ENCODE data around the gene TXNRD1.

GRCh38 chr12:104190641-104191176, 24.9 kb upstream of the TXNRD1 start:
- TF ChIP-seq CTCF (IDR thresholded peaks at IDR 0.05) (no peak), POLR2AphosphoS5 (IDR thresholded peaks at IDR 0.05) (no peak), POLR2A (IDR thresholded peaks at IDR 0.05; ENCODE audit: low read depth) (no peak), EP300 (IDR thresholded peaks at IDR 0.05) (no peak)

All from esophagus muscularis mucosa (tissue), 4 donors.